SJCRH30 (cell line): ENCODE data around the gene MSL2. TPM values are rescaled to one million over a fixed set of nuclear protein-coding genes. Genes with fewer than 3 reads are reported as not detected.
"Not testable (repeated sequence)": the region's sequence is repeated elsewhere in the genome, so short reads cannot be mapped to it uniquely, and the experiment has no call there.

ENCODE experiments used
- DNase-seq, 2 experiments: peaks; one replicate each; pipeline ENCODE4 v3.0.0-alpha.2; 2015 to 2020
- H3K27ac ChIP-seq: fragments of 250-450 bp; sonication (Bioruptor Pico); 2 replicates; pipeline ENCODE4 v1.5.1; 2020; ENCODE audit warnings: mild to moderate bottlenecking, moderate library complexity
- H3K27me3 ChIP-seq: fragments of 250-450 bp; sonication (Bioruptor Pico); 2 replicates; pipeline ENCODE4 v1.5.1; 2020; ENCODE audit warnings: mild to moderate bottlenecking, moderate library complexity
- H3K36me3 ChIP-seq: fragments of 250-450 bp; sonication (Bioruptor Pico); 2 replicates; pipeline ENCODE4 v1.5.1; 2020; ENCODE audit warnings: mild to moderate bottlenecking, moderate library complexity
- H3K4me1 ChIP-seq: fragments of 250-450 bp; sonication (Bioruptor Pico); 2 replicates; pipeline ENCODE4 v1.5.1; 2020; ENCODE audit warnings: mild to moderate bottlenecking, moderate library complexity
- H3K4me3 ChIP-seq: fragments of 250-450 bp; sonication (Bioruptor Pico); 2 replicates; pipeline ENCODE4 v1.5.1; 2020; ENCODE audit warnings: mild to moderate bottlenecking, moderate library complexity
- H3K9me3 ChIP-seq: fragments of 250-450 bp; sonication (Bioruptor Pico); replicated peaks from 2 replicates; pipeline ENCODE4 v1.5.1; 2020; ENCODE audit warnings: mild to moderate bottlenecking, moderate library complexity
- total RNA-seq: library from RNA; depleted of rRNA; stranded (reverse); fragments of >200 nt; shearing (Covaris generic); gene quantifications from 2 replicates; pipeline ENCODE4 v1.2.3, GENCODE V29; 2014; rRNA removed

MSL2 gene, protein sequence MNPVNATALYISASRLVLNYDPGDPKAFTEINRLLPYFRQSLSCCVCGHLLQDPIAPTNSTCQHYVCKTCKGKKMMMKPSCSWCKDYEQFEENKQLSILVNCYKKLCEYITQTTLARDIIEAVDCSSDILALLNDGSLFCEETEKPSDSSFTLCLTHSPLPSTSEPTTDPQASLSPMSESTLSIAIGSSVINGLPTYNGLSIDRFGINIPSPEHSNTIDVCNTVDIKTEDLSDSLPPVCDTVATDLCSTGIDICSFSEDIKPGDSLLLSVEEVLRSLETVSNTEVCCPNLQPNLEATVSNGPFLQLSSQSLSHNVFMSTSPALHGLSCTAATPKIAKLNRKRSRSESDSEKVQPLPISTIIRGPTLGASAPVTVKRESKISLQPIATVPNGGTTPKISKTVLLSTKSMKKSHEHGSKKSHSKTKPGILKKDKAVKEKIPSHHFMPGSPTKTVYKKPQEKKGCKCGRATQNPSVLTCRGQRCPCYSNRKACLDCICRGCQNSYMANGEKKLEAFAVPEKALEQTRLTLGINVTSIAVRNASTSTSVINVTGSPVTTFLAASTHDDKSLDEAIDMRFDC
- total RNA-seq, result 23.5 and 26.2 TPM in 2 replicates

DNA sequence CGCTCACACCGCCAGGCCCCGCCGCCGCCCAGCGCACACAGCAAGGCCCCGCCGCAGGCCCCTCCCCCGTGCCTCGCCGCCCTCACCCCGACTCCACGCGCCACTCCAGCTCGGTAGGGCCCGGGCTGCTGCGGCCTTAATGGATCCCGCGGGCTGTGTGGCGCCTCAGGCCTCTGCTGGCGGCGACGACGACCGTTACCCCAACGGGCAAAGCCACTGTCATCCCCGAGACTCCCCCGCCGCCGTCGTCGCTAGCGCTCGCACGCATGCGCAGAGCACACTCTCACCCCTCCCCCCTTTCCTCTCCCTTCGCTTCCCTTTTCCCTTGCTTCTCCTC is at the start of gene MSL2:
Gene MSL2, minus strand, starts transcription at position 272 of the 337 bp plus-strand sequence. CDS start 1,222 bp downstream, outside the sequence.
- H3K27me3 ChIP-seq, result no peaks in the 10 kb centered on the region
- DNase-seq, result peak in 1 of 2 experiments; percentile 82
- H3K4me3 ChIP-seq, result peak within 1 kb of the TSS; percentile 95
- H3K9me3 ChIP-seq, result no peaks in the 10 kb centered on the region
- no peaks in the 10 kb centered on the region for H3K4me1 ChIP-seq
- H3K36me3 ChIP-seq, result no peaks in the 10 kb centered on the region
- peak within 1 kb of the TSS; percentile 97 for H3K27ac ChIP-seq

- no peak overlapping the region for H3K4me3 ChIP-seq
- H3K9me3 ChIP-seq, result no peaks in the 10 kb centered on the region
- H3K27ac ChIP-seq, result no peak overlapping the region
- peaks cover 3% of the 10 kb centered on the region for H3K4me1 ChIP-seq
- no peaks in the 10 kb centered on the region for H3K27me3 ChIP-seq
- no peaks in the 10 kb centered on the region for H3K36me3 ChIP-seq
- DNase-seq, result no peak
These were observed 49.6 kb upstream of the MSL2 start for GRCh38 chr3:136245691-136246090.

DNA sequence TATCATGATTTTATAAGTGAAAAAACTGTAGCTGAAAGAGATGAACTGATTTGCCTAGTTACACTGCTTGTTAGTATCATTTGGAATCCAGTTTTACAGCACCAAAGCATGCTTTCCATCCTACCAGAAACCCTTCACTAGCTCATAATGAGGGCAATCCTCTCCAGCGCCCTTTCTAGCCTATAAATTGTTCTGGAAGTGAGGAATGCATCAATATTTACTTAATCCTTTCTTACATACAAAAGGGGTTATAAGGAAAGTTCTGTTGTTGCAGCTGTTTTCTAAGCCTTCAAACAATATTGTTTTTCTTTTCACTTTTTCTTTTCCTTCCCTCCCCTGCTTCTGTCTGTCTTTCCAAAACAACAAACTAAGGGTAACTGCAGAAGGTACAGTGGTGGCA is 43.0 kb upstream of the MSL2 start:
- Histone ChIP-seq H3K9me3 (no peaks in the 10 kb centered on the region), H3K36me3 (no peaks in the 10 kb centered on the region)
- DNase-seq, result peak; percentile 44 to 71

DNA sequence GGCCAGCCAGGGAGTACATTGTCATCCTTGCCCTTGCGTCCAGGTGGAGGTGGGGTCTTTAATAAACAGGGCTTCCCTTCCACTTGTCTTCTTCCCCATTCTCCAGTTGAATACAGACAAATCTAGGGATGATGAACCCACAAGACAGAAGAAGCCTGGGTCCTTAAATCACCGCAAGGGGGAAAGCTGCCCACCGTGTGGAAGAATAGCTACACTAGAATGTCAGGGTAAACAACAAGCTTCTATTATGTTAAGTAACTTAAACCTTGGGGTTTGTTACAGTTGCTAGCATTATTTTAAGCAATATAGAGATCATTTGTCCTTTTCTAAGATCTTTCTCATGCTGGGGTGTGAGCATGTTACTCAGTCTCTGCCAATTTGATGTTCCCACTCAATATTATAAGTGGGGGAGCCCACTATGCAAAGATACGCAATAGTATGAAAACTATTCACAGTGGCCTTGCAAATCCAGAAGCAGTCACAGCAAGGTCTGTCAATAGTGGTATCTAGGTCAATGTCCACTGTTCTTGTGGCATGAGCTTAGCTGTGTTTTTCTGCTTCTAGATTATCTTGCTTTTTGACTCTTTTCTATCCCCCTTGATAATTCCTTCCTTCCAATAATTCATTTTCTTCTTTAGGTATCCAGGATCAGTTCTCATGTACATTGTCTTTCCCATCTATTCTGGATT is 42.0 kb upstream of the MSL2 start:
- Histone ChIP-seq H3K27ac (no peak overlapping the region), H3K4me3 (no peak overlapping the region), H3K27me3 (no peaks in the 10 kb centered on the region), H3K36me3 (no peaks in the 10 kb centered on the region), H3K9me3 (no peaks in the 10 kb centered on the region), H3K4me1 (peaks cover 27% of the 10 kb centered on the region)
- DNase-seq, result no peak

More for the DNA sequence above, 43.0 kb upstream of the MSL2 start:
- H3K4me1 ChIP-seq, result peaks cover 27% of the 10 kb centered on the region
- H3K4me3 ChIP-seq, result no peak overlapping the region
- H3K27ac ChIP-seq, result no peak overlapping the region
- no peaks in the 10 kb centered on the region for H3K27me3 ChIP-seq

DNA sequence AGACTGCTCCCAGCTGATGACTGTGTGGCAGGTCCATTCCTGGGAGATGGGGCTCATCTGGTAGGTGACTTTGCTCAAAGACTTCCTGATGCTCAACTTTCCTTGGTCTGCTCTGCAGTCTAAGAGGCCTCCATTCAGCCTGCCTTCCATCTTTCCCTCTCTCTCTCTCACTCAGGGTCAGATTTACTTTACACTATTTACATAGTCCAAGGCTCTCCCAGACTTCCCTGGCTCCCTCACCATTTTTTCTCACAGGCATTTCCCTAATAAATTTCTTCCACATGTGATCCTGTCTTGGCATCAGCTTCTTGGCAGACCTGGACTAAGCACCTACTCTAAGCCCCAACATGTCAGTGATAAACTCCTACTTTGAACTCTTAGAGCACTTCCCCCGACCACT is 41.0 kb upstream of the MSL2 start:
- no peak for DNase-seq
- H3K36me3 ChIP-seq, result no peaks in the 10 kb centered on the region

GRCh38 chr3:136236109-136236508 is 40.0 kb upstream of the MSL2 start:
- peaks cover 27% of the 10 kb centered on the region for H3K4me1 ChIP-seq
- no peaks in the 10 kb centered on the region for H3K27me3 ChIP-seq
- H3K36me3 ChIP-seq, result no peaks in the 10 kb centered on the region
- H3K9me3 ChIP-seq, result no peaks in the 10 kb centered on the region
- no peak for DNase-seq
- no peak overlapping the region for H3K4me3 ChIP-seq
- H3K27ac ChIP-seq, result no peak overlapping the region

More for the DNA sequence above, 41.0 kb upstream of the MSL2 start:
- Histone ChIP-seq H3K9me3 (no peaks in the 10 kb centered on the region), H3K4me1 (peaks cover 27% of the 10 kb centered on the region), H3K4me3 (no peak overlapping the region), H3K27me3 (no peaks in the 10 kb centered on the region), H3K27ac (no peak overlapping the region)

GRCh38 chr3:136235545-136235944 is 39.4 kb upstream of the MSL2 start:
- peaks cover 23% of the 10 kb centered on the region for H3K4me1 ChIP-seq
- no peaks in the 10 kb centered on the region for H3K9me3 ChIP-seq
- no peaks in the 10 kb centered on the region for H3K27me3 ChIP-seq
- H3K27ac ChIP-seq, result no peak overlapping the region
- DNase-seq, result no peak
- H3K36me3 ChIP-seq, result no peaks in the 10 kb centered on the region
- no peak overlapping the region for H3K4me3 ChIP-seq

DNA sequence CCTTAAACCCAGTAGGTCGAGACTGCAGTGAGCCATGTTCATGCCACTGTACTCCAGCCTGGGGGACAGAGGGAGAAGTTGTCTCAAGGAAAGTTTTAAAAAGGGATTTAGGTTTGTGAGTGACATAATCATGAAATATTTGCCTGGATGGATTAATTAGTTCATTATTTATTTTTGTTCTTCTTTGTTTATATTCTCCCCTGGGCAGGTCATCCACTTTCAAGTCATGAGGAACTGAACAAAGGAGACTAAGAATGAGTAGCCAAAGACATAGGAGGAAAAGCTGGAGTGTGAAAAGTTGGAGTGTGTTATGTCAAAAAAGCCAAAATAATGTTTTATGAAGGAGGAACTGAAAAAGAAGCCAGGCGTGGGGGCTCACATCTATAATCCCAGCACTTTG is 36.3 kb upstream of the MSL2 start:
- no peaks in the 10 kb centered on the region for H3K27me3 ChIP-seq
- no peak overlapping the region for H3K4me3 ChIP-seq
- H3K36me3 ChIP-seq, result no peaks in the 10 kb centered on the region
- no peak for DNase-seq
- H3K9me3 ChIP-seq, result no peaks in the 10 kb centered on the region
- no peaks in the 10 kb centered on the region for H3K4me1 ChIP-seq
- no peak overlapping the region for H3K27ac ChIP-seq

DNA sequence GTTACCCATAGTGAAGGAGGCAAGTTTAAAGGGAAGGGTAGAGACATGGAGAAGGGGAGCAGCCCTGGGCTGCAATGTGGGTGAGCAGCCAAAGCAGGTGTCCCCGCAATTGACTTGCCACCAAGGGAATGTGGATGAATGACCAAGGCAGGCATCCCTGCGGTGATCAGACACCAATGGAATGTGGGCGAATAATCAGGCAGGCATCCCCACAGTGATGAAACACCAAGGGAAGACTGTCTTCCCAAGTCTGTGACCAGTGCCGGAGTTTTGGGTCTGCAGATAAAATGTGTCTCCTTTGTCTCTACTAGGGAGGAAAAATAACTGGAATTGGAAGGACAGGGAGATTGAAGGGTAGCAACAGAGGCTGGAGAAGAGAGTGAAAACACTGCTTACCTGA is 26.6 kb upstream of the MSL2 start:
- H3K4me1 ChIP-seq, H3K9me3 ChIP-seq, H3K4me3 ChIP-seq, H3K36me3 ChIP-seq, H3K27me3 ChIP-seq: not testable (repeated sequence)
- peak; percentile 45 to 69 for DNase-seq
- peak overlapping the region; percentile 30 for H3K27ac ChIP-seq

- Histone ChIP-seq H3K9me3 (no peaks in the 10 kb centered on the region), H3K4me3 (no peak overlapping the region), H3K36me3 (no peaks in the 10 kb centered on the region), H3K27ac (no peak overlapping the region), H3K27me3 (no peaks in the 10 kb centered on the region), H3K4me1 (peaks cover 21% of the 10 kb centered on the region)
- DNase-seq, result no peak
These were observed 15.4 kb upstream of the MSL2 start for GRCh38 chr3:136211547-136211946.

- Histone ChIP-seq H3K9me3 (no peaks in the 10 kb centered on the region), H3K36me3 (no peaks in the 10 kb centered on the region), H3K4me3 (no peak overlapping the region), H3K27ac (peak overlapping the region; percentile 29; the same call in 1 of the 2 replicates), H3K4me1 (peaks cover 21% of the 10 kb centered on the region), H3K27me3 (no peaks in the 10 kb centered on the region)
- peak in 1 of 2 experiments; percentile 13 for DNase-seq
These were observed 13.8 kb upstream of the MSL2 start for GRCh38 chr3:136209921-136210320.

GRCh38 chr3:136207489-136208115 is 11.5 kb upstream of the MSL2 start:
- H3K36me3 ChIP-seq, result no peaks in the 10 kb centered on the region
- H3K27me3 ChIP-seq, result no peaks in the 10 kb centered on the region
- DNase-seq, result peak in 1 of 2 experiments; percentile 27
- H3K9me3 ChIP-seq, result no peaks in the 10 kb centered on the region
- H3K27ac ChIP-seq, result no peak overlapping the region; the same call in 1 of the 2 replicates
- H3K4me1 ChIP-seq, result peaks cover 21% of the 10 kb centered on the region
- H3K4me3 ChIP-seq, result no peak overlapping the region

GRCh38 chr3:136199219-136199618 is 3.1 kb upstream of the MSL2 start:
- H3K27me3 ChIP-seq, H3K36me3 ChIP-seq, H3K27ac ChIP-seq, H3K9me3 ChIP-seq, H3K4me3 ChIP-seq, H3K4me1 ChIP-seq: not testable (repeated sequence)
- DNase-seq, result peak in 1 of 2 experiments; percentile 19

- H3K9me3 ChIP-seq, H3K27me3 ChIP-seq, H3K36me3 ChIP-seq, H3K4me3 ChIP-seq, H3K4me1 ChIP-seq, DNase-seq, H3K27ac ChIP-seq: not testable (repeated sequence)
These were observed 2.4 kb upstream of the MSL2 start for GRCh38 chr3:136198462-136199078.
